Tibial nerve (tissue), 4 donors: Measurements from ENCODE around the gene MED28. TPM values are rescaled to one million over a fixed set of nuclear protein-coding genes. Genes with fewer than 3 reads are reported as not detected.
"Not testable (repeated sequence)": the region's sequence is repeated elsewhere in the genome, so short reads cannot be mapped to it uniquely, and the experiment has no call there.

Experiments used
- DNase-seq, 2 donors: peaks; one replicate each; pipeline ENCODE4 v3.0.0-alpha.2; 2019; ENCODE audit warnings: low spot score in 2 of 2
- H3K27ac ChIP-seq, 4 donors: fragments of 200-600 bp; sonication (generic) in 3 of 4; one replicate each; pipeline ENCODE4 v1.5.1; 2017 to 2019; ENCODE audit warnings: mild to moderate bottlenecking in 1 of 4
- H3K27me3 ChIP-seq, 2 donors: fragments of 200-600 bp; sonication (generic) in 1 of 2; one replicate each; pipeline versions ENCODE4 v1.5.1 to v1.6.0; 2017 to 2019
- H3K36me3 ChIP-seq, 3 donors: fragments of 200-600 bp; sonication (generic); one replicate each; pipeline ENCODE4 v1.5.1; 2018 to 2019
- H3K4me1 ChIP-seq, 4 donors: fragments of 200-600 bp; sonication (generic) in 3 of 4; one replicate each; pipeline ENCODE4 v1.5.1; 2017 to 2019
- H3K4me3 ChIP-seq, 4 donors: fragments of 200-600 bp; sonication (generic) in 3 of 4; one replicate each; pipeline ENCODE4 v1.5.1; 2017 to 2019; ENCODE audit warnings: mild to moderate bottlenecking in 1 of 4, moderate library complexity in 1 of 4
- H3K9me3 ChIP-seq, 4 donors: fragments of 200-600 bp; sonication (generic) in 3 of 4; one replicate each; pipeline ENCODE4 v1.5.1; 2017 to 2019
- CTCF ChIP-seq, 5 experiments: fragments of 200-600 bp in 3 of 5; fragments of 450-650 bp in 2 of 5; sonication (generic) in 3 of 5; IDR thresholded peaks; one replicate each; pipeline ENCODE4 v1.5.1; 2016 to 2019; ENCODE audit warnings: antibody characterized with exemption in 5 of 5, mild to moderate bottlenecking in 3 of 5, moderate library complexity in 2 of 5
- EP300 ChIP-seq, 2 donors: sonication (generic); formaldehyde crosslinking; IDR thresholded peaks; one replicate each; pipeline ENCODE4 v1.6.1; 2017; ENCODE audit warnings: antibody characterized with exemption in 2 of 2, mild to moderate bottlenecking in 1 of 2
- POLR2A ChIP-seq, 2 donors: fragments of 450-650 bp; IDR thresholded peaks; one replicate each; pipeline ENCODE4 v1.6.1; 2017; ENCODE audit warnings: antibody characterized with exemption in 2 of 2, mild to moderate bottlenecking in 2 of 2, moderate library complexity in 2 of 2
- WGBS, 2 donors: methylation state at CpG; one replicate each; pipeline ENCODE4 v1.1.5; 2018; 5-methylcytosine and 5-hydroxymethylcytosine counted together
- total RNA-seq, 4 donors: library from RNA; depleted of rRNA; stranded (reverse); fragments of >200 nt; gene quantifications; one replicate each; pipeline ENCODE4 v1.1.0, GENCODE V29; 2016

Gene MED28
- total RNA-seq, 4 donors from 2014 or later: 12.9 to 19.9 (median 16.2) TPM

- H3K27ac ChIP-seq: no peak overlapping the region
- no peaks in the 10 kb centered on the region for H3K4me1 ChIP-seq
- no peaks in the 10 kb centered on the region for H3K9me3 ChIP-seq
- H3K36me3 ChIP-seq: no peaks in the 10 kb centered on the region
- DNase-seq: no peak
- WGBS, 2 donors: 79 to 87% methylated on average over 8 of the region's 8 CpGs
- no peaks in the 10 kb centered on the region for H3K27me3 ChIP-seq
- TF ChIP-seq EP300 (IDR thresholded peaks at IDR 0.05): no peak
- TF ChIP-seq CTCF (IDR thresholded peaks at IDR 0.05): no peak
- no peak for TF ChIP-seq POLR2A (IDR thresholded peaks at IDR 0.05)
- no peak overlapping the region for H3K4me3 ChIP-seq
Observed at GRCh38 chr4:17654701-17655100, 40.3 kb downstream of the MED28 start.

GRCh38 chr4:17657090-17657489, 42.6 kb downstream of the MED28 start:
- H3K27me3 ChIP-seq: no peaks in the 10 kb centered on the region
- no peaks in the 10 kb centered on the region for H3K9me3 ChIP-seq
- no peak overlapping the region for H3K4me3 ChIP-seq
- DNase-seq: no peak
- TF ChIP-seq POLR2A (IDR thresholded peaks at IDR 0.05) (no peak), CTCF (IDR thresholded peaks at IDR 0.05) (no peak), EP300 (IDR thresholded peaks at IDR 0.05) (no peak)
- no peak overlapping the region for H3K27ac ChIP-seq
- 67 to 82% methylated on average over 1 of the region's 1 CpG for WGBS, 2 donors
- H3K4me1 ChIP-seq: no peaks in the 10 kb centered on the region
- no peaks in the 10 kb centered on the region for H3K36me3 ChIP-seq

- Histone ChIP-seq H3K36me3 (no peaks in the 10 kb centered on the region), H3K4me3 (no peak overlapping the region), H3K9me3 (no peaks in the 10 kb centered on the region), H3K27me3 (no peaks in the 10 kb centered on the region), H3K4me1 (no peaks in the 10 kb centered on the region), H3K27ac (no peak overlapping the region)
- TF ChIP-seq EP300 (IDR thresholded peaks at IDR 0.05) (no peak), POLR2A (IDR thresholded peaks at IDR 0.05) (no peak), CTCF (IDR thresholded peaks at IDR 0.05) (no peak)
- 81 to 83% methylated on average over 9 of the region's 9 CpGs for WGBS, 2 donors
- DNase-seq: no peak
Observed at GRCh38 chr4:17657849-17658248, 43.4 kb downstream of the MED28 start.

GRCh38 chr4:17659196-17659595, 44.8 kb downstream of the MED28 start:
- not testable (repeated sequence) for DNase-seq, H3K36me3 ChIP-seq, H3K27me3 ChIP-seq, H3K4me1 ChIP-seq, H3K27ac ChIP-seq, H3K9me3 ChIP-seq, H3K4me3 ChIP-seq
- WGBS, 2 donors: 92 to 95% methylated on average over 8 of the region's 8 CpGs

- no peak overlapping the region for H3K4me3 ChIP-seq
- no peaks in the 10 kb centered on the region for H3K36me3 ChIP-seq
- no peak for DNase-seq
- H3K27ac ChIP-seq: no peak overlapping the region
- H3K27me3 ChIP-seq: no peaks in the 10 kb centered on the region
- TF ChIP-seq POLR2A (IDR thresholded peaks at IDR 0.05) (no peak), CTCF (IDR thresholded peaks at IDR 0.05) (no peak), EP300 (IDR thresholded peaks at IDR 0.05) (no peak)
- no peaks in the 10 kb centered on the region for H3K4me1 ChIP-seq
- no peaks in the 10 kb centered on the region for H3K9me3 ChIP-seq
- 88 to 97% methylated on average over 3 of the region's 3 CpGs for WGBS, 2 donors
Observed at GRCh38 chr4:17662694-17663093, 48.3 kb downstream of the MED28 start.

GRCh38 chr4:17664755-17665154, 50.3 kb downstream of the MED28 start:
- DNase-seq: no peak
- Histone ChIP-seq H3K27me3 (no peaks in the 10 kb centered on the region), H3K4me1 (no peaks in the 10 kb centered on the region), H3K27ac (no peak overlapping the region), H3K36me3 (no peaks in the 10 kb centered on the region), H3K9me3 (no peaks in the 10 kb centered on the region), H3K4me3 (no peak overlapping the region)
- 43 to 46% methylated on average over 4 of the region's 4 CpGs for WGBS, 2 donors
- no peak for TF ChIP-seq CTCF (IDR thresholded peaks at IDR 0.05)
- TF ChIP-seq EP300 (IDR thresholded peaks at IDR 0.05): no peak
- no peak for TF ChIP-seq POLR2A (IDR thresholded peaks at IDR 0.05)
